ENCODE results near the gene PIGL.

- no peak for TF ChIP-seq POLR2A (IDR thresholded peaks at IDR 0.05; ENCODE audit: low read depth, low read length)
- no peak for TF ChIP-seq POLR2AphosphoS5 (IDR thresholded peaks at IDR 0.05; ENCODE audit: low read depth, low read length)
- no peak for TF ChIP-seq TAF1 (IDR thresholded peaks at IDR 0.05; ENCODE audit: borderline replicate concordance, low read depth, low read length)
Measured at GRCh38 chr17:16254773-16255400, 37.9 kb downstream of the PIGL start.
